OCI-LY1 (cell line): Measurements from ENCODE around the gene THEM4.
A peak's percentile ranks its signal among the peaks of the same experiment; 100 is the strongest.

Source experiments
- H2AFZ ChIP-seq: fragments of 200-600 bp; sonication (generic), shearing (Covaris generic); 2 replicates; pipeline ENCODE4 v1.6.0; 2014; ENCODE audit warnings: antibody characterized with exemption, mild to moderate bottlenecking, low read length
- H3F3A ChIP-seq: fragments of 200-600 bp; sonication (generic), shearing (Covaris generic); 2 replicates; pipeline ENCODE4 v1.6.0; 2014; ENCODE audit warnings: mild to moderate bottlenecking, antibody characterized with exemption, low read length, moderate library complexity; ENCODE audit not compliant: insufficient read depth
- H3K27ac ChIP-seq: fragments of 200-600 bp; sonication (generic); 2 replicates; pipeline ENCODE4 v1.5.1; 2014; ENCODE audit warnings: low read length, mixed run types, mild to moderate bottlenecking, low read depth; ENCODE audit not compliant: poor library complexity, severe bottlenecking
- H3K27me3 ChIP-seq: fragments of 200-600 bp; sonication (generic); 2 replicates; pipeline ENCODE4 v1.6.0; 2014; ENCODE audit warnings: antibody characterized with exemption, mild to moderate bottlenecking, low read length, moderate library complexity; ENCODE audit not compliant: insufficient read depth
- H3K36me3 ChIP-seq: fragments of 200-600 bp; sonication (generic); 2 replicates; pipeline ENCODE4 v1.6.1; 2014; ENCODE audit warnings: mild to moderate bottlenecking, antibody characterized with exemption, low read length, moderate library complexity, mixed read lengths; ENCODE audit not compliant: insufficient read depth
- H3K4me1 ChIP-seq: fragments of 200-600 bp; sonication (generic); 2 replicates; pipeline ENCODE4 v1.5.1; 2014; ENCODE audit warnings: mild to moderate bottlenecking, low read length, moderate library complexity; ENCODE audit not compliant: insufficient read depth, severe bottlenecking
- H3K4me2 ChIP-seq: fragments of 200-600 bp; sonication (generic), shearing (Covaris generic); 2 replicates; pipeline ENCODE4 v1.6.1; 2014; ENCODE audit warnings: low read length
- H3K4me3 ChIP-seq: fragments of 200-600 bp; sonication (generic); 2 replicates; pipeline ENCODE4 v1.5.1; 2014; ENCODE audit warnings: low read length, low read depth, mild to moderate bottlenecking, mixed read lengths; ENCODE audit not compliant: poor library complexity, severe bottlenecking
- H3K79me2 ChIP-seq: fragments of 200-600 bp; shearing (Covaris generic); 2 replicates; pipeline ENCODE4 v1.6.1; 2016; ENCODE audit warnings: mixed run types, low read length, mixed read lengths; ENCODE audit not compliant: insufficient read depth
- H3K9ac ChIP-seq: fragments of 200-600 bp; sonication (generic), shearing (Covaris generic); 2 replicates; pipeline ENCODE4 v1.6.1; 2014; ENCODE audit warnings: mild to moderate bottlenecking, low read length, mixed read lengths
- H3K9me2 ChIP-seq: fragments of 200-600 bp; sonication (generic), shearing (Covaris generic); 2 replicates; pipeline ENCODE4 v1.6.1; 2014; ENCODE audit warnings: low read depth, mild to moderate bottlenecking, low read length, mixed read lengths
- H3K9me3 ChIP-seq: fragments of 200-600 bp; shearing (Covaris generic); 2 replicates; pipeline ENCODE4 v1.6.1; 2014; ENCODE audit warnings: low read length, mixed read lengths
- H4K20me1 ChIP-seq: fragments of 200-600 bp; sonication (generic), shearing (Covaris generic); 2 replicates; pipeline ENCODE4 v1.6.0; 2016; ENCODE audit warnings: mild to moderate bottlenecking, low read length; ENCODE audit not compliant: insufficient read depth
- EZH2 ChIP-seq: fragments of 200-600 bp; sonication (generic), shearing (Covaris generic); IDR thresholded peaks from 2 replicates; pipeline ENCODE4 v1.8.0; 2017; ENCODE audit warnings: borderline replicate concordance, mixed run types, mild to moderate bottlenecking, antibody characterized with exemption, low read length, moderate library complexity, mixed read lengths
- TF ChIP-seq, protein P1 (sequence below): fragments of 200-600 bp; sonication (generic), shearing (Covaris generic); IDR thresholded peaks from 2 replicates; pipeline ENCODE4 v1.5.1; 2017; ENCODE audit warnings: mild to moderate bottlenecking, antibody characterized with exemption, low read length, moderate library complexity, mixed read lengths

The THEM4 gene

DNA sequence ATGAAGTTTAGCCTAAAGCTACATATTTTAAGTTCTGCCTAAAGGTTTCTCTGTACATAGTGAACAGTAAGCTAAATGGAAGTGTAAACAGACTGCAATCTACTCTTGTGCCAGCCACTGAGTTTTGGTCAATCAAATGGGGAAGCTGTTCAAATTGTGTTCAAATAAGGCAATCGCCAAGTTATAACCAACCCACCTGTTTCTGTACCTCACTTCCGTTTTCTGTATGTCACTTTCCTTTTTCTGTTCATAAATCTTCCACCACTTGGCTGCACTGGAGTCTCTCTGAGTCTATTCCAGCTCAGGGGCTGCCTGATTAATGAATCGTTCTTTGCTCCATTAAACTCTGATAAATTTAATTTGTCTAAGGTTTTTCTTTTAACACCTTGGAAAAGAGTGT, 10.8 kb upstream of the THEM4 start:
- Histone ChIP-seq H3K9me3 (no peaks in the 10 kb centered on the region), H3K9ac (peak overlapping the region; percentile 2; the same call in 1 of the 2 replicates), H3K4me2 (peak overlapping the region; percentile 36), H3K27ac (peak overlapping the region; percentile 92), H4K20me1 (no peaks in the 10 kb centered on the region), H3F3A (no peaks in the 10 kb centered on the region), H3K9me2 (no peaks in the 10 kb centered on the region), H3K4me1 (peaks cover 30% of the 10 kb centered on the region), H2AFZ (peak overlapping the region; percentile 97), H3K36me3 (no peaks in the 10 kb centered on the region), H3K79me2 (no peaks in the 10 kb centered on the region), H3K27me3 (no peaks in the 10 kb centered on the region), H3K4me3 (peak overlapping the region; percentile 24)
- TF ChIP-seq, protein P1, sequence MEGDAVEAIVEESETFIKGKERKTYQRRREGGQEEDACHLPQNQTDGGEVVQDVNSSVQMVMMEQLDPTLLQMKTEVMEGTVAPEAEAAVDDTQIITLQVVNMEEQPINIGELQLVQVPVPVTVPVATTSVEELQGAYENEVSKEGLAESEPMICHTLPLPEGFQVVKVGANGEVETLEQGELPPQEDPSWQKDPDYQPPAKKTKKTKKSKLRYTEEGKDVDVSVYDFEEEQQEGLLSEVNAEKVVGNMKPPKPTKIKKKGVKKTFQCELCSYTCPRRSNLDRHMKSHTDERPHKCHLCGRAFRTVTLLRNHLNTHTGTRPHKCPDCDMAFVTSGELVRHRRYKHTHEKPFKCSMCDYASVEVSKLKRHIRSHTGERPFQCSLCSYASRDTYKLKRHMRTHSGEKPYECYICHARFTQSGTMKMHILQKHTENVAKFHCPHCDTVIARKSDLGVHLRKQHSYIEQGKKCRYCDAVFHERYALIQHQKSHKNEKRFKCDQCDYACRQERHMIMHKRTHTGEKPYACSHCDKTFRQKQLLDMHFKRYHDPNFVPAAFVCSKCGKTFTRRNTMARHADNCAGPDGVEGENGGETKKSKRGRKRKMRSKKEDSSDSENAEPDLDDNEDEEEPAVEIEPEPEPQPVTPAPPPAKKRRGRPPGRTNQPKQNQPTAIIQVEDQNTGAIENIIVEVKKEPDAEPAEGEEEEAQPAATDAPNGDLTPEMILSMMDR = no peak
- TF ChIP-seq EZH2 = no peak

DNA sequence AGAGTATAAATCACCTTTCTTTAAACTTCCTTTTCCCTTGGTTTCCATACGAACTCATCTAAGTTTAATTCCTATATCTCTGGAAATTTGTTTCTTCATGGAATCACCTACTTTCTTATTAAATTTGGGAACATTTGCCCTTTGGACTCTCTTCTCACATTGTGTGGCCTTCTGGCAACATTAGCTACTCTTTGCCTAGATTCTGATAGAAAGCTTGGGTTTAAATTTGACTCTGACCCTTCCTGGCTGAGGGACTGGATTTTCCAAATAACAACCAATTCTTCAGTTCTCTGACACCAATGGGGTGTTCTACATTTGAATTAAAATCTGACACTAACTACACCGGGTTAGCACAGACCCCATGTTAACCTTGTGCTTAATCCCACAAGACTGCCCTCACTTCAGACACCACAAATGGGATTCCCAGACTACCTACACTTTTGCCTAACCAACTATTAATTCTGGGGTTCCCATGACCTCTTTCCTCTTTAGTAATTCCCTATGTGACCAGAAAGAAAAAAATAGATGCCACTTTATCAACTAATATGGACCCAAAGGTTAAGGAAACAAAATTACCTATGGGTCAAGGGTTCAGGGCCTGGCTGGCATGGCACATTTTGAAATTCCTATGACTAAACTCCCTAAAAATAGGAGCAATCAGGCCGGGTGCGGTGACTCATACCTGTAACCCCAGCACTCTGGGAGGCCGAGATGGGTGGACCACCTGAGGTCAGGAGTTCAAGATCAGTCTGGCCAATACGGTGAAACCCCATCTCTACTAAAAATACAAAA, 9.7 kb upstream of the THEM4 start:
- no peak overlapping the region for H3K4me2 ChIP-seq
- no peaks in the 10 kb centered on the region for H4K20me1 ChIP-seq
- H3K27ac ChIP-seq = no peak overlapping the region
- no peak for TF ChIP-seq EZH2
- TF ChIP-seq, protein P1 = no peak
- no peaks in the 10 kb centered on the region for H3K9me3 ChIP-seq
- H3F3A ChIP-seq = no peaks in the 10 kb centered on the region
- H3K4me3 ChIP-seq = no peak overlapping the region
- H3K36me3 ChIP-seq = no peaks in the 10 kb centered on the region
- H3K79me2 ChIP-seq = no peaks in the 10 kb centered on the region
- no peaks in the 10 kb centered on the region for H3K9me2 ChIP-seq
- H3K9ac ChIP-seq = no peak overlapping the region
- no peak overlapping the region for H2AFZ ChIP-seq
- peaks cover 30% of the 10 kb centered on the region for H3K4me1 ChIP-seq
- no peaks in the 10 kb centered on the region for H3K27me3 ChIP-seq

DNA sequence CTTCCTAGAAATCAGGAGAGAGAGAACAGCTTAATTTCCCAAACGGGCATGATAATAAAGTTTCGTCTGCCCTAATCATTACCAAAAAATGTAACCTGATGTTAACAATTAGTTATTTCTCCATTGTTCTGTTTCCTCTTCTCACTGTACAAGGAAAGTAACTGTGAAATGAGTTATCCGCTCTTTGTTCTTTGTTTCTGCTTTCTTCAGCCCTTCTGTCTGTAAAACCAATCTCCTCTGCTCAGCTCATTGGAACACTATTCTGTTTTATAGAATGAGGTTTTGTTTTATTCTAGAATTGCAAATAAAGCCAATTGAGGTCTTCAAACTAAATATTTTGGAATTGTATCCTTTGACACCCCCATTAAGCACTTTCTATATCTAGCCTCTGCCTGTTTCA, 8.8 kb upstream of the THEM4 start:
- H3K4me2 ChIP-seq = no peak overlapping the region
- H3K36me3 ChIP-seq = no peaks in the 10 kb centered on the region
- H4K20me1 ChIP-seq = no peaks in the 10 kb centered on the region
- TF ChIP-seq EZH2 = no peak
- TF ChIP-seq, protein P1 = no peak
- H3K27ac ChIP-seq = no peak overlapping the region
- no peaks in the 10 kb centered on the region for H3K79me2 ChIP-seq
- H3K27me3 ChIP-seq = no peaks in the 10 kb centered on the region
- H3K9ac ChIP-seq = no peak overlapping the region
- H3K9me2 ChIP-seq = no peaks in the 10 kb centered on the region
- H3K4me1 ChIP-seq = peaks cover 30% of the 10 kb centered on the region
- H3F3A ChIP-seq = no peaks in the 10 kb centered on the region
- H3K9me3 ChIP-seq = no peaks in the 10 kb centered on the region
- H2AFZ ChIP-seq = no peak overlapping the region
- H3K4me3 ChIP-seq = no peak overlapping the region
